Smooth muscle cell (in vitro differentiated cells): ENCODE measurements around the gene VIPR2. TPM values are rescaled to one million over a fixed set of nuclear protein-coding genes. Genes with fewer than 3 reads are reported as not detected.

ENCODE experiments used
- DNase-seq: peaks from one replicate; lab custom pipeline; 2025; ENCODE audit not compliant: unreplicated experiment; lab: John Stamatoyannopoulos, UW
- H2AFZ ChIP-seq: fragments of 200-600 bp; sonication (generic); 2 replicates; pipeline ENCODE4 v1.6.0; 2016; ENCODE audit warnings: antibody characterized with exemption, low read depth, mild to moderate bottlenecking
- H3F3A ChIP-seq: fragments of 200-600 bp; sonication (generic); 2 replicates; pipeline ENCODE4 v1.6.0; 2017; ENCODE audit warnings: antibody characterized with exemption, low read depth
- H3K27ac ChIP-seq: fragments of 200-600 bp; sonication (generic); 2 replicates; pipeline ENCODE4 v1.5.1; 2016; ENCODE audit warnings: low read depth, mild to moderate bottlenecking
- H3K27me3 ChIP-seq: fragments of 200-600 bp; sonication (generic); 2 replicates; pipeline ENCODE4 v1.6.1; 2016; ENCODE audit warnings: low read depth, mild to moderate bottlenecking
- H3K36me3 ChIP-seq: fragments of 200-600 bp; sonication (generic); 2 replicates; pipeline ENCODE4 v1.5.1; 2016; ENCODE audit warnings: low read depth
- H3K4me1 ChIP-seq: fragments of 200-600 bp; sonication (generic); 2 replicates; pipeline ENCODE4 v1.5.1; 2016; ENCODE audit warnings: low read depth
- H3K4me2 ChIP-seq: fragments of 200-600 bp; sonication (generic); 2 replicates; pipeline ENCODE4 v1.6.0; 2016; ENCODE audit warnings: mild to moderate bottlenecking
- H3K4me3 ChIP-seq: fragments of 200-600 bp; sonication (generic); 2 replicates; pipeline ENCODE4 v1.5.1; 2016; ENCODE audit warnings: mild to moderate bottlenecking
- H3K79me2 ChIP-seq: fragments of 200-600 bp; sonication (generic); 2 replicates; pipeline ENCODE4 v1.6.0; 2016; ENCODE audit warnings: low read depth, mild to moderate bottlenecking
- H3K9ac ChIP-seq: fragments of 200-600 bp; sonication (generic); 2 replicates; pipeline ENCODE4 v1.6.0; 2016; ENCODE audit warnings: low read depth
- H3K9me3 ChIP-seq: fragments of 200-600 bp; sonication (generic); replicated peaks from 2 replicates; pipeline ENCODE4 v1.5.1; 2016; ENCODE audit warnings: low read depth
- H4K20me1 ChIP-seq: fragments of 200-600 bp; sonication (generic); 2 replicates; pipeline ENCODE4 v1.6.0; 2016; ENCODE audit warnings: low read depth
- CTCF ChIP-seq: fragments of 200-600 bp; sonication (generic); IDR thresholded peaks from 2 replicates; pipeline ENCODE4 v1.5.1; 2017; ENCODE audit warnings: borderline replicate concordance, mild to moderate bottlenecking, antibody characterized with exemption; ENCODE audit not compliant: insufficient read depth, poor library complexity, severe bottlenecking
- WGBS: methylation state at CpG from one replicate; pipeline ENCODE4 v1.1.7; 2016; ENCODE audit warnings: low lambda C conversion rate; 5-methylcytosine and 5-hydroxymethylcytosine counted together
- polyA plus RNA-seq: library from polyadenylated mRNA; unstranded; fragments of >200 nt; fragmentation: Nextera tagmentation; extraction: Ambion mirVana; gene quantifications from 2 replicates; pipeline ENCODE4 v1.2.1, GENCODE V29; 2016
- total RNA-seq: library from RNA; depleted of rRNA; stranded (reverse); fragments of >200 nt; gene quantifications from 2 replicates; pipeline ENCODE4 v1.2.3, GENCODE V29; 2014

VIPR2 gene
- total and polyA plus RNA-seq, 2 experiments from 2014 or later: not detected

GRCh38 chr7:159033956-159034355 is 110.7 kb downstream of the VIPR2 start:
- Histone ChIP-seq H3K27me3 (no peaks in the 10 kb centered on the region), H3K36me3 (no peaks in the 10 kb centered on the region), H3K27ac (no peak overlapping the region), H3K79me2 (no peaks in the 10 kb centered on the region), H3K4me1 (no peaks in the 10 kb centered on the region), H3K9ac (no peak overlapping the region), H3K9me3 (no peaks in the 10 kb centered on the region), H3K4me3 (no peak overlapping the region), H3K4me2 (no peak overlapping the region), H2AFZ (no peak overlapping the region), H4K20me1 (no peaks in the 10 kb centered on the region), H3F3A (no peaks in the 10 kb centered on the region)
- TF ChIP-seq CTCF: no peak
- 90% methylated on average over 16 of the region's 16 CpGs for WGBS
- DNase-seq: no peak

- H4K20me1 ChIP-seq: no peaks in the 10 kb centered on the region
- TF ChIP-seq CTCF: no peak
- WGBS: 92% methylated on average over 5 of the region's 5 CpGs
- H3K4me1 ChIP-seq: no peaks in the 10 kb centered on the region
- H2AFZ ChIP-seq: no peak overlapping the region
- H3K4me2 ChIP-seq: no peak overlapping the region
- no peak overlapping the region for H3K9ac ChIP-seq
- H3K36me3 ChIP-seq: no peaks in the 10 kb centered on the region
- no peaks in the 10 kb centered on the region for H3K9me3 ChIP-seq
- DNase-seq: no peak
- no peak overlapping the region for H3K27ac ChIP-seq
- no peaks in the 10 kb centered on the region for H3K79me2 ChIP-seq
- no peaks in the 10 kb centered on the region for H3F3A ChIP-seq
- no peaks in the 10 kb centered on the region for H3K27me3 ChIP-seq
- H3K4me3 ChIP-seq: no peak overlapping the region
Measured at GRCh38 chr7:159033473-159033825, 111.2 kb downstream of the VIPR2 start.

- Histone ChIP-seq H4K20me1 (no peaks in the 10 kb centered on the region), H3K9ac (no peak overlapping the region), H3F3A (no peaks in the 10 kb centered on the region), H3K4me3 (no peak overlapping the region), H3K36me3 (no peaks in the 10 kb centered on the region), H3K4me1 (no peaks in the 10 kb centered on the region), H3K27ac (no peak overlapping the region), H2AFZ (no peak overlapping the region), H3K4me2 (no peak overlapping the region), H3K9me3 (no peaks in the 10 kb centered on the region), H3K79me2 (no peaks in the 10 kb centered on the region), H3K27me3 (no peaks in the 10 kb centered on the region)
- 96% methylated on average over 13 of the region's 13 CpGs for WGBS
- DNase-seq: no peak
- no peak for TF ChIP-seq CTCF
Measured at GRCh38 chr7:159032753-159033472, 111.8 kb downstream of the VIPR2 start.

GRCh38 chr7:159032322-159032721 is 112.3 kb downstream of the VIPR2 start:
- H3K9ac ChIP-seq: no peak overlapping the region
- H2AFZ ChIP-seq: no peak overlapping the region
- no peak overlapping the region for H3K4me2 ChIP-seq
- H3K27me3 ChIP-seq: no peaks in the 10 kb centered on the region
- H3K4me1 ChIP-seq: peaks cover 4% of the 10 kb centered on the region
- WGBS: 86% methylated on average over 14 of the region's 14 CpGs
- no peak overlapping the region for H3K27ac ChIP-seq
- no peak for DNase-seq
- H4K20me1 ChIP-seq: no peaks in the 10 kb centered on the region
- no peaks in the 10 kb centered on the region for H3K9me3 ChIP-seq
- H3K36me3 ChIP-seq: no peaks in the 10 kb centered on the region
- no peaks in the 10 kb centered on the region for H3K79me2 ChIP-seq
- no peak for TF ChIP-seq CTCF
- no peaks in the 10 kb centered on the region for H3F3A ChIP-seq
- no peak overlapping the region for H3K4me3 ChIP-seq
